IPS DF 4.7 (cell line): ENCODE results near the gene RASD1.
"Not testable (repeated sequence)": the region's sequence is repeated elsewhere in the genome, so short reads cannot be mapped to it uniquely, and the experiment has no call there.

ENCODE experiments used
- DNase-seq: peaks from one replicate; pipeline ENCODE4 v3.0.0-alpha.2; 2013; ENCODE audit warnings: low spot score; ENCODE audit errors: extremely low read depth

The RASD1 gene

DNA sequence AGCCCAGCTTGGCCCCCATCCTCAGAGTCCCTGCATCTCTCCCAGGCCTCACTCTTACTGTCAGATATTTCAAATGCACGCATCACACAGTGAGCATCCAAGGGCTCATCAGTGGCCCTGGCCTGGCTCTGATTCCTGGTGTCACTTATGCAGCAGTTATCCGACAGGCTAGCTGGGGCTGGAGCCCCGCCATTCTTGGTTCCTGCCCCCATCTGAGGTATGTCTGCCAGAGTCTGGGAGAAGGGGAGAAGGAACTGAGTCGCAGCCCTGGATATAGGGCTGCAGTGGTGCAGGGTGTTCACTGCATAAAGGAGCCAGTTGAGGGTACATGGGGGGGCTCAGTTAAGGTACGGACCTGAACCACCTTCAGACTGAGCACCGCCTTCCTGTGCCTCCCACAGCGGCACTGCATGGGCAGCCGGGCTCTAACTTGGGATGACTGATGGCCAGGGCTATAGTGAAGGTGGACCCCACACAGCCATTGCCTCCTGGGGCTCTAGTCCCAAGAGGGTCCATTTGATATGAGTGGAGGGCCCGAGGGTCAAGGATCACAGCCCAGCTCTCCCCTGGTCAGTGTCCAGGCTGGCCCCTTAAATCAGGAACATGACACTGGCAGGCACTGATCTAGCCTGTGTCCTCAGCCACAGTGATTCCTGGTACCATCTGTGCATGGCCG, 1.8 kb upstream of the RASD1 start:
- DNase-seq, result no peak

DNA sequence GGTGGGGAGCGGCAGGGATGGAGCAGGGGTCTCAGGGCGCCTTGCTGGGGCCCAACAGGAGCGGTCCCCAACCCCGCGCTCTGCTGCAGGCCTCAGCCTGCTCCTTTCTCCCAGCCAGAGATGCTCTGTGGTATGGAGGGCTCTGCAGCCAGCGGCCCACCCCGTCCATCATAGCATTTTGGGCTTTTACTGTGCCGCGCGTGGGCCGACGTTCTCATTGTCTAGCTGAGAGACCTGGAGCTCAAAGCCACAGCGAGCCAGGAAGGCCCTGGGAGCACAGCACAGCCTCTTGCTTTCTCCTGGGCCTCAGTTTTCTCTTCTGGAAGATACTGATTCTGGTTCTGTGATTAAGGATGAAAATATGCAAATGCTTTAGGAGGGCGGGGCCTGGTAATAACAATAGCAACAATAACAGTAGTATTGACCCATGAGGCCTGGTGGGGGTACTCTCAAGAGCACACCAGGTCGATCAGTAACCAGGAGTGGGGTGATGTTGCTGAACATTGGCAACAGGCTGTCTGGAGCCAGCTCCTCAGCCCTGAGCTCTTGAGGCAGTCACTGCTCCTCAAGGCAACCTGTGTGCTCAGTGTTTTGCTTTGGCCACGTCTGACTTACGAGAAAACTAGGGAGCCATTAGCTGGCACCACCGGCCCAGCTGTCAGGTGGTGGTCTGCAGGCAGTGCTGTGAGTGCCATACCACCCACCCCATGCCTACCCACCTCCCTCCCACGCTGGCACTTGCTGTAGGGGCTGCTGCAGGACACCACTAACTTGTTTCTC, 1.1 kb upstream of the RASD1 start:
- no peak for DNase-seq

DNA sequence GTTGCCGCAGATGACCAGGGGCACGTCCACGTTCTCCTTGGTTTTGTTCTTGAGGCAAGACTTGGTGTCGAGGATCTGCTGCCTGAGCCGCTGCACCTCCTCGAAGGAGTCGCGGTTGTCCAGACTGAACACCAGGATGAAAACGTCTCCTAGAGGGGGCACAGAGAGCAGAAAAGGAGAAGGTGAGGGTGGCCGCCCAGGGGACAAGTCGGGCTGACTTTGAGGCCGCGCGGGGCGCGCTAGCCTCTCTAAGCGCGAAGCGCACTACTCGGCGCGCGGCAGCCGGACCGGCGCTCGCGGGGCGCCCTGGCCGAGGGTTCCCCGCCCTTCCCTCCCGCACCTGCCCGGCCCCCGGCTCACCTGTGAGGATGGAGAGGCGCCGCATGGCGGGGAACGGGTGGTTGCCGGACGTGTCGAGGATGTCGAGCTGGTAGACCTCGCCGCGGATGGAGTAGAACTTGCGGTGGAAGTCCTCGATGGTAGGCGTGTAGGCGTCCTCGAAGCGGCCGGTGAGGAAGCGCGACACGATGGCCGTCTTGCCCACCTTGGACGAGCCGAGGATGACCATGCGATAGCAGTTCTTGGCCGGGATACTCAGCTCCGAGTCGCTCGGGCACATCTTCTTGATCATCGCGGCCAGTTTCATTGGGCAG, 533 bp downstream of the RASD1 start:
- DNase-seq, result no peak

DNA sequence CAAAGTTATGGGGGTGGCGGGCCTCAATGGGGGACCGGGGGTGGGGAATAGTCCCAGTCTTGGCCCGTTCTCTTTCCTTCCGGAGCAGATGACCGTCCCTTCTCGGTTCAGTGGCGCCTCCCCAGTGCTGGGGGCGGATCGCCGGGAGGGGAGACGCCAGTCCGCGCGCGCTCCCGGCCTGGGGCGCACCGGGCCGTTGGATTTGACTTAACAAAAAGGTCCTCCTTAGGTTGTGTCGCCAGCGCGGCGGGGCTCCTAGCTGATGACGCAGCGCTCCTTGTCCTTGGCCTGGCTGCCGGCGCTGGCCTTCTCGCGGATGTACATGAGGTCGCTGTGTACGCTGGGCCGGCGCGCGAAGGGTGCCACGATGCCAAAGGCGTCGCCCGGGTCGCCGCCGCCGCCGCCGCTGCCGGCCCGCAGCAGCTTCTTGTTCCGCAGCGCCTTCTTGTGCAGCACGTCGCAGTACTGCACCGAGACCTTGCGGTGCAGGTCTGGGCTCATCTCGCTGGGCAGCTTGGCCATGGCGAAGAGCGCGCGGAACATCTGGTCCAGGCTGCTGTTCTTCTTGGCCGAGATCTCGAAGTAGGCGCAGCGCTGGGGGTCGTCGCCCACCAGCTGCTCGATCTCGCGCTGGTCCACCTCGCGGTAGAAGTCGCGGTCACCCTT, 1.2 kb downstream of the RASD1 start:
- DNase-seq, result no peak

DNA sequence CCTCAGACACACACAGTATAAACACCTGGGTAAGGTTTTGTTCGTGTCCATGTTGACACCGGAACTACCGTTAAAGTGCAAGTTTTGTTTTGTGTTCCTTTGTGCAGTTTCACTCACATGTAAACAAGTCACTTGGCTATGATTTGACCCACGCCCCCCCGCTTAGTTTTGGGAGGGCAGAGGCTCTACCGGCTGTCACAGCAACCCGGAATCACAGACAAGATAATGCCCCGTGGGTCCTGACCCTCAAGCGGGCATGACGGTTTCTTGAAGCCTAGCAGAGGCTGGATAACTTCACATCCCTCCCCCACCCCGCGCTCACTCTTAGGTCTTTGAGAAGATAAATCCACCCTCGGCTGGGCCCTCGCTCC, 1.7 kb downstream of the RASD1 start:
- DNase-seq, result no peak

DNA sequence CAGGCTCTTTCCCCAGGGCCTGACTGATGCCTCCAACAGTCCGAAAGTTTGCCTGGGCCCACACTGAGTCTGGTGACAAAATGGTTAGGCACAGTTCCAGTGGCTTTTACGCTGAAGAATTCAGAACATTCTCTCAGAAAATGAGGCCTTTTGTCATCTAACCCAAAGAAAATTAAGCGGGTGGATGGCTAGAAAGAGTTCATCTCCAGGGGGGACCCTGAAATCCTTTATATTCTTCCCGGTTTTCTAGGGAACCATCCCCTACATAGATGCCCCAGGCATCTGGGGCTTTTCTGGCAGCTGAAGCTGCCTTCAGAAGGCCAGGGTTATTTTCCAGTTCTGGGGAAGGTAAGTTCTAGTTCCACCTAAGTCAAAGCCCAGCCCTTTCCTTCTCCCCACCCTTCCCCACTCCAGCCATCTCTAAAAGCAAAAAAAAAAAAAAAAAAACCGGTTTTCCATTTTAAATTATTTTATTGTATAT, 2.2 kb downstream of the RASD1 start:
- DNase-seq, result no peak

DNA sequence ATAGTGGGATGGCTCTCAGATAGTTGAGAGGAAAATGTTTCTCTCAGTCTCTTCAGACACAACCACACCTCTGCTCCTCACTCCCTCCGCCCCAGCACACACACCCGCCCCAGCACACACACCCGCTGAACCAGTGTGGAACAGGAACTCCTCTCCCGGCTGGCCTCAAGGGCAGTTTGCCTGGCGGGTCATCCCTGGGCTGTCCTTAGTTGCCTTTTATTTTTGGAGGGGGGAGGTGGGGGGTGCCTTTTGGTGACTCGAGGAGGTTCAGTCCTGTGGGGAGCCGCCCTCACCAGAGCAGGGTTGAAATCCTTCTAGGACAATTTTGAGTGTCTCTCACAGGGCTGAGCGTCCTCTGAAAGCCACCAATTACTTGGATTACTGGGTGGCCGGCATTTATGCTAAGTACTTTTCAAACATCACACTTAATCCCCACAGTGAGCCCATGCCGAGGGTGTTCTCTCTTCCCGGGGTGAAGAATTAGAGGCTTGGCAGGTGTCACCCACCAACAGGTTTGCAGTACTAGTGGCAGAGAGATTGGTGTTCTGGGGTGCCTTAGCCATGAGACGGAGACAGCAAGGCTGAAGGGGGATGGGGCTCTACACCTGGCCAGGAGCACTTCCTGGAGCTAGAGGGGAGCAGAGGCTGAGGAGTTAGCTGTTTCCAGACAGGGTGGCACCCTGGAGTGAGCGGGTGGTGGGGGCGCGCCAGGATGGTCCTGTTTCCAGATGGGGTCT, 2.8 kb downstream of the RASD1 start:
- no peak for DNase-seq

DNA sequence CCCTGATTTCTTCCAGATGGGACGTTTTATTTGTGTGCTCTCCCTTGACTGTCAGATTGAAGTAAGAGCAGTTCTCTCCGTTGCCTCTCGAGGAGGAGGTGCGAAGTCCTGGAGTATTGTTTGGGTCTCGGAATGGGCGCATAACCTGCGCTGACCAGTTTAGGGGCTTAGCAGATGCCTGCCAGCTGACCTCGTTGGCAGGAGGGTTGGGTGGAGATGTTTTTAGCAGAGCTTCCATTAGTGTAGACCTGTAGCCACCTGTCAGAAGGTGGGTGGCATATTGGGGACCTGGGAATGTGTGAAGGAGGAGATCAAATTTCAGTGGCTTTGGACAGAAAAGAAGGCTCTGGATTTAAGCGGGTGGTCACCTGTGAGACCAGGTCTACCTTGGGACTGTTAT, 3.6 kb downstream of the RASD1 start:
- DNase-seq, result no peak

DNA sequence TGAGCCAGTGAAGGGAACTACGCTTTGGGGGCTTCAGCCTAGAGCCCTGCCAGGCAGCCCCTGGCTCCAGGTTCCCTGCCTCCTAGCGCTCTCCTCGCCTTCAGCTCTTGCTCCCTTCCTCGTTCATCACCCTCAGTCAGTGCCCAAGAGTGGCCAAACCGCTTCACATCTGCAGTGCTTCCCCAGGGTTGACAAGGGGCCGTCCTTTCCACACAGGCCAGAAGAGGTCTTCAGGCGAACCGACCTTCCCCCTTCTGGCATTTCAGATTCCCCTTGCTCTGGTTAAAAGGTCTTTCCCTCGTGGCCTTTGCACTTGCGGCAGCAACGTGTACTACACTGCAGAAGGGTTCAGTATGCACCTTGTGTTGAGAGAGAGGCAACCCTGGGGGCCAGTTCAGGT, 4.1 kb downstream of the RASD1 start:
- DNase-seq, result no peak

DNA sequence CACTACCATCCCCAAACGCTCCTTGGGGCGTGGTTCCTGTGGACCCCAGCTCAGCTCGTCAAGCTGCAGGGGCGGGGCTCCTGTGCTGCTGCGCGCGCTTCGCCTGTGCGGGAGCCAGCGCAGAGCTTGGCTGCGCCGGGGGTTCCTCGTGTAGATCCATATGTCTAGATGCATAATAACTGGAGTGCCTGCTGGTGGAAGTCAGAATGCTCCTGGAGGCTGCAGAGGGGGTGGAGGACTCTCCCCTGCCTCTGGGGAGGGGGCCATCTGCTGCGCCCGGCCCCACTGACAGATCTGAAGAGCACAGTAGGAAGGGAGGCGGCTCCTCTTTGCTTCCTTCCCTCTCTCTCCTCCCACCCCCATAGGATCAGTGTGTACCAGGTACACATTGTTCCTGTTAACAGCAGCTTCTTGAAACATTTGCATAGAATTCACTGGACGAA, 4.6 kb downstream of the RASD1 start:
- no peak for DNase-seq

DNA sequence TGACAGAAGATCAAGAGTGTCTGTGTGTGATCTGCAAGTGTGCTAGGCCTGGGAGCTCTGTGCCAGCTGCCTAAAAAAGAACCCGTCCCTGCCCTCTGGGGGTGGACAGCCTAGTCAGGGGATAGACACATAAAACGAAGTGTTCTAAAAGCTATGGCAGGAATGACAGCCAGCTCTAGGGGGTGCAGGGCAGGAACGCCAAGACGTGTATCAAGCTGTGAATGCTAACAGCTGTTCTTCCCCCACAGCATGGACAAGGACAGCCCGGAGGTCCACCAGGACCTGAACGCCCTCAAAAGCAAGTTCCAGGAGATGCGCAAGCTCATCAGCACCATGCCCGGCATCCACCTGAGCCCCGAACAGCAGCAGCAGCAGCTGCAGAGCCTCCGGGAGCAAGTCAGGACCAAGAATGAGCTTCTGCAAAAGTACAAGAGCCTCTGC, 5.1 kb downstream of the RASD1 start:
- DNase-seq, result no peak

DNA sequence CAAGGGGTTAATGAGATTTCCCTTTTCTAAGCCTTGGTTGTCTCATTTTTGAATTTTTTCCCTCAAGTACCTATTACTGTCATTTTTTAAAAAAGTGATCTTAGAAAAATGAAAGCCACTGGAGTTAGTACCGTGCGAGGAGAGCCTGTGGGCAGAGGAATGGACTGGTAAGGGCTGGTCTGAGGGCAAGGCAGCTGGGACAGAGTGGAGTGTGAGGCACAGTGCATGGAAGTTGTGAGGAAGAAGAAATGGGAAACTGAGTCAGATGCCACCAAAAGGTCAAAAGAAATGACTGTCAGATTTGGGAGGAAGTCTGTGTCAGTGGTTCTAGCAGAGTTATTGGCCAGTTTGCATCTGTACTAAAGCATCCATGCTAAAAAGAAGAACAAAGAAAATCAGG, 8.2 kb downstream of the RASD1 start:
- DNase-seq, result no peak

DNA sequence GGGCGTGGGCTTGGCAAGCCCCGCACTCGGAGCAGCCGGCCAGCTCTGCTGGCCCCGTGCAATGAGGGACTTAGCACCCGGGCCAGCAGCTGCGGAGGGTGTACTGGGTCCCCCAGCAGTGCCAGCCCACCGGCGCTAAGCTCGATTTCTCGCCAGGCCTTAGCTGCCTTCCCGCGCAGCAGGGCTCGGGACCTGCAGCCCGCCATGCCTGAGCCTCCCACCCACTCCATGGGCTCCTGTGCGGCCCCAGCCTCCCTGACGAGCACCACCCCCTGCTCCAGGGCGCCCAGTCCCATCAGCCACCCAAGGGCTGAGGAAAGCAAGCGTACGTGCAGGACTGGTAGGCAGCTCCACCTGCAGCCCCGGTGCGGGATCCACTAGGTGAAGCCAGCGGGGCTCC, 9.8 kb downstream of the RASD1 start:
- not testable (repeated sequence) for DNase-seq

DNA sequence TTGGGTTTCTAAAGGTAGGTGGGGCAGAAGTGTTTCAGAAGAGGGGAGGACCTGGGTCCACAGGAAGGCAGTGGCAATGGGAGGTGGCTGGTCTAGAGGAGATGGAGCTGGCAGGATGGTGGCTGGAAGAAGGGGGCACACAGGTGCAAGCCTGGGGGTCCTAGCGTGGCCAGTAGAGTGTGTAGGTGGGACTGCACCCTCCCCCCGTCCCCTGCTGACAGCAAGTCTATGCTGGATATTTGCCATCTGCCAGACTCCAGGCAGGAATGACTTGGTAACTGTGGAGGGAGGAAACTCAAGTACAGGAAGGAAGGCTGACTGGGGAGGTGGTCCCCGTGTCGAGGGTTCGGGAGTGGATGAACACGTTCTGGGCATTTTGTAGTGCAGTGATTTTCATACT, 10.8 kb downstream of the RASD1 start:
- no peak for DNase-seq

DNA sequence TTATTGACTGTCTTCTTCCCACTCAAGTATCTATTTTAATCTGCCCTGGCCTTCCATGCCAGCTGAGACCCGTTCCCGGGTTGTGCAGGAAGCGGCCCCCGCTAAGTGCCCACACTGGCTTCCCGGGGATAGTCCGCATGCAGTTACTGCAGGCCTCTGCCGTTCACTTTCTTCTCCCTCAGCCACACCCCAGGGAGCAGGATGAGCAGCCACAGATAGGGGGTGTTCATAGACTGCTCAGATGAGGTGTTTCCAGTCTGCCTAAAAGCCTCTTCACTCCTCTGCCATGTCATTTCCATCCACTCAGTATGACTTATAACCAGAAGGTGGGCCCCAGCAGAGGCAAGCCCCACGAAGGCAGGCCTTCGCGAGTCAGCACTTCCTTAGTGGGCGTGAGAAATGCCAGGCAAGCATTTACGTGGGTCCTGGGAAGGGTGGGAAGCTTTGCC, 11.7 kb downstream of the RASD1 start:
- DNase-seq, result no peak

DNA sequence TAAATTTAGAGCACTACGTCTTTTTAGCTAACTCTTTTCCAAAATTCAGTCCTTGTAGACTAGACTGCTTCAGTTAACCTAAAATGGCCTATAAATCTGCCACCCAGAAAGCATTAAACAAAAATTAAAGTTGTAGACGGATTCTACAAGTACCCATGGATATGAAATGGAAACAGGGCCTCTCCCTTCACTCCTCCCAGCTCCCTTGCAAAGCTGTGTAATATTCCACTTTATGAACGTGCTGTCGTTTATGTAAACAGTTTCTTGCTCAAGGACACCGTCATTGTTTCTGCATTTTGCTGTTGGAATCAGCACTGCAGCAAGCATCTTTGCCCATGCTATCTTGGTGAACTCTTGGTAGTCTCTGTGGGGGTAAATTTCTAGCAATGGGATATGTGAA, 14.3 kb downstream of the RASD1 start:
- DNase-seq, result no peak

DNA sequence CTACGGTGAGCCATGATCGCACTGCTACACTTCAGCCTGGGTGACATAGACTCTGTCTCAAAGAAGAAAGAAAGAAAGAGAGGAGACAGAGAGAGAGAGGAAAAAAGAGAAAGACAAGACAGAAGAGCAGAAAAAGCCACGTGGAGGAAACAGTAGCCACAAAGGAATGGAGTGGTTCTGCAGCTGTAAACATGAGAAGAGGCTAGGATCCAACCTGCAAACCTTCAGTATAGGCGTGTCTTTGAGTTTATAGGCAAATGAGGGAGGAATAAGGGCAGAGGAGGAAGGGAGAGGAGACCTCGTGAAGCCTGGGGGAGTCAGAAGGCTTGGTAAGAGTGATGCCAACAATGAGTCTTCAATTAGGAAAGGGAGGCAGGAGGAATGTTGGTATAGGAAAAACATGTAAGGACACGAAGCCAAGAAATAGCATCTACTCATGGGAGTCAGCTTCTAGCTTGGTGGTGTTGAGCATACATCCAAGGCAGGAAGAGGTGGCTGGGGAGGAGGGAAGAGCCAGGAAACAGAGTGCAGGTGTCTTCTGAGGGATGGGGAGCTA, 15.5 kb downstream of the RASD1 start:
- no peak for DNase-seq

DNA sequence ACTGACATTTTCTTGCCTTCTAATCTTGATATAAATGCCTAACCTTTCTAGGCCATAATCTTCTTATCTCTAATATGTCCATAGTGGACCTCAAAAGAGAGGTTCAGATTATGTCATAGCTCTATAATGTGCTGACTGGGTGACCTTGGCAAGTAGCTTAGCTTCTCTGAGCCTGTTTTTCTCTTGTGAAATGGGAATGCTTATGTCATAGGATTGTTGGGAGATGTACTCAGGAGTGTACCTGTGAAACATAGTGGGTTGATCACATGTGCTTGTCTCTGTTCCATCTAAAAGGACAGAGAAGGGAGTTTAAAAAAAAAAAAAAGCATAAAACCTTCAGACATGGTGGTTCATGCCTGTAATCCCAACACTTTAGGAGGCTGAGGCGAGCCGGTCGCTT, 17.0 kb downstream of the RASD1 start:
- DNase-seq, result no peak

DNA sequence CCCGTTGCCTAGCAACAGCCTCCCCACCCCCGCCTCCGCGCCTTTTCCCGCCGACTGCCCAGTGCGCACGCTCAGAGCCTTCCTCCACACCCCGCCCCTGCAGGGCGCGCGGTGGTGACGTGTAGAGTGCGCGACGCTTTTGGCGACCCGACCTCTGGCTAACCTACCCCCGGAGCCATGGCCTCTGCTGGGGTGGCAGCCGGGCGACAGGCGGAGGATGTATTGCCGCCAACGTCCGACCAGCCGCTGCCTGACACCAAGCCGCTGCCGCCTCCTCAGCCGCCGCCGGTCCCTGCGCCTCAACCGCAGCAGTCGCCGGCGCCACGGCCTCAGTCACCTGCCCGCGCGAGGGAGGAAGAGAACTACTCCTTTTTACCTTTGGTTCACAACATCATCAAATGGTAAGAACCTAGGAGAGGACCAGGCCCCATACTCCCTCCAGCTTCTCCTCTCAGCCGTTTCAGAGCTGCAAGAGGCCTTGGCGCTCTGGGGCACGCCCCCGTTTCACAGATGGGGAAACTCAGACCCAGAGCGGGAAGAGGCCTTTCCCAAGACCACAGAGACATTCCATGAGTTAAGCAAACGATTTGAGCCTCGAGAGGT, 19.2 kb downstream of the RASD1 start, which contains the start of gene MED9:
MED9 (plus strand) TSS at position 136 of the 603 bp plus-strand sequence; CDS start at position 178, 42 bp downstream.
- no peak for DNase-seq

DNA sequence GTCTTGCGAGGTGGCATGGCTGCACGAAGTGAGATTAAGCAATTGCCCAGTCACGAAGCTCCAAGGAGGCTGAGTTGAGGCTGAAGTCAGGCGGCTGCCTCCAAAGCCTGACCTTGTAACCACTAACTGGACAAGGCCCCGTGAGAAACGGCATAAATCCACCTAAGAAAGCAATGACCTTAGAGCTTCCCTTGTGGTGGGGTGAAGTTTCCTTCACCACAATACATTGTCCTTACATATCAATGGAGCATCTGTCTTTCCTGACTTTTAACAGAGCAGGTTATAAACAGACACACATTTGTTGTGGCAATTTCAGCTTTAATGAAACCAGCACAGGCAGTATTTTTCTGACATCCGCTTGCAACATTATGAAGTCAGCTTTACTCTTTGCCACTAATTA, 21.9 kb downstream of the RASD1 start:
- no peak for DNase-seq
